Measurements from ENCODE around the gene ANP32A. TPM values are rescaled to one million over a fixed set of nuclear protein-coding genes. Genes with fewer than 3 reads are reported as not detected.

The ANP32A gene
- total and polyA plus RNA-seq, 4 experiments from 2014 or later = 52.7 to 134 (median 99.1) TPM

DNA sequence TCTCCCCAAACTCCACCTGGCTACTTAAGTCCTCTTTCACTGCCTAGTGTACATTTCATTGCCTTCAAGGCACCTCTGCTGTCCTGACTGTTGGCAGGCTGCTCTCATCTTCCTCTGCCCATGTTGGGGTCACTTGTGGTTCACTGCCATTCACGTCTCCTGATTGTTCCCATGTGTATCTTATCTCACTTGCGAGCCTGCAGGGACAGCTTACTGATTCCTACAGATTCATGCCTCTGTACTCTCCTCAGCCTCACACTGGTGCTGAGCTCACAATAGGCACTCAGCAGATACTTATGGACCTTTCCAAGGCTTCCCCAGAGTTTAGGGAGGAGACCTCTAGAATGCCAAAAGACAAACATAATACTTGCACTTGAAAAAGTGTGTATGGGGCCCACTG, 28.8 kb upstream of the ANP32A start:
- H3K36me3 ChIP-seq (ENCODE audit: insufficient read depth, low read length) = no peaks in the 10 kb centered on the region
- Mint-ChIP-seq H3K4me1 (no peaks in the 10 kb centered on the region), H3K36me3 (no peaks in the 10 kb centered on the region), H3K27me3 (peaks cover 18 to 21% of the 10 kb centered on the region in 2 donors), H3K27ac (no peak overlapping the region), H3K9me3 (peaks cover 0 to 2% (median 0%) of the 10 kb centered on the region in 8 donors), H3K4me3 (no peak overlapping the region)
- peaks cover 9% of the 10 kb centered on the region for H3K27me3 ChIP-seq (ENCODE audit: insufficient read depth, low read length)
- DNase-seq = no peak
- ChIA-PET CTCF (ENCODE audit: partially characterized antibody) (no interaction called here), POLR2A (ENCODE audit: partially characterized antibody) (no interaction called here)
- H3K9me3 ChIP-seq (ENCODE audit: control insufficient read depth in 1 of 2, low read length in 2 of 2) = no peaks in the 10 kb centered on the region
- no peak overlapping the region for H3K4me3 ChIP-seq (ENCODE audit: low read length in 2 of 2)
- H3K4me1 ChIP-seq (ENCODE audit: insufficient read depth, low read length) = no peaks in the 10 kb centered on the region
- no peak overlapping the region for H3K27ac ChIP-seq (ENCODE audit: low read depth, low read length)
- intact Hi-C loops (cut with micrococcal nuclease) = no loop called here

DNA sequence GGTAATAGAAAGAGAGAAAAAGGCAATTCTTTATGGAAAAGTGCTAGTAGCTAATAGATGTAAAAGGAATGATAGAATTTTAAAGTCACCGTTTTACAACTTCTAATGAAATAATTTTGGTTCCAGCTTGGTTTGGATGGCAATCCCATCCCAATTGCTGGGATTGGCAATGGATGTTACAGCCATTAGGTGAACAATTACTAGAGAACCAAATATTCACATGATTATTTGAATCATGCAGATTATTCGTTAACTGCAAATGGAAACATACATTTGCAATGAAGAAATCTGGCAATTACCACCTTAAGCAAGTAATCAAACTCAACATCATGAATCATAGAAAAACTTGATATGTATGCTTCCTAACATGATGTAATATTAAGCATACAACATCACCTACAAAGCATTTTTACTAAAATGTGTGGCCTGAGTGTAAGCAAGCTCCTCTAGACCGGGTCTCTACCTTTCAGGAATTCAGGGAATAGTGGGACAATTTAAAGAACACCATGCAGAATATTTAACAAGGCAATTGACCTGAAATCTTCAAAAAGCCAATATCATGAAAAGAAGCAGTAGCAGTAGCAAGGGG, 26.2 kb upstream of the ANP32A start:
- ChIA-PET CTCF (ENCODE audit: partially characterized antibody) (no interaction called here), POLR2A (ENCODE audit: partially characterized antibody) (no interaction called here)
- intact Hi-C loops (cut with micrococcal nuclease) = no loop called here
- Histone ChIP-seq H3K36me3 (ENCODE audit: insufficient read depth, low read length) (no peaks in the 10 kb centered on the region), H3K4me3 (ENCODE audit: low read length in 2 of 2) (no peak overlapping the region), H3K4me1 (ENCODE audit: insufficient read depth, low read length) (peaks cover 8% of the 10 kb centered on the region), H3K9me3 (ENCODE audit: control insufficient read depth in 1 of 2, low read length in 2 of 2) (no peaks in the 10 kb centered on the region), H3K27ac (ENCODE audit: low read depth, low read length) (no peak overlapping the region), H3K27me3 (ENCODE audit: insufficient read depth, low read length) (peaks cover 23% of the 10 kb centered on the region)
- Mint-ChIP-seq H3K27me3 (peaks cover 28 to 37% of the 10 kb centered on the region in 2 donors), H3K4me1 (peaks cover 4 to 9% (median 8%) of the 10 kb centered on the region in 4 donors), H3K4me3 (no peak overlapping the region), H3K36me3 (no peaks in the 10 kb centered on the region), H3K27ac (no peak overlapping the region), H3K9me3 (peaks cover 0 to 2% (median 0%) of the 10 kb centered on the region in 8 donors)
- no peak for DNase-seq

DNA sequence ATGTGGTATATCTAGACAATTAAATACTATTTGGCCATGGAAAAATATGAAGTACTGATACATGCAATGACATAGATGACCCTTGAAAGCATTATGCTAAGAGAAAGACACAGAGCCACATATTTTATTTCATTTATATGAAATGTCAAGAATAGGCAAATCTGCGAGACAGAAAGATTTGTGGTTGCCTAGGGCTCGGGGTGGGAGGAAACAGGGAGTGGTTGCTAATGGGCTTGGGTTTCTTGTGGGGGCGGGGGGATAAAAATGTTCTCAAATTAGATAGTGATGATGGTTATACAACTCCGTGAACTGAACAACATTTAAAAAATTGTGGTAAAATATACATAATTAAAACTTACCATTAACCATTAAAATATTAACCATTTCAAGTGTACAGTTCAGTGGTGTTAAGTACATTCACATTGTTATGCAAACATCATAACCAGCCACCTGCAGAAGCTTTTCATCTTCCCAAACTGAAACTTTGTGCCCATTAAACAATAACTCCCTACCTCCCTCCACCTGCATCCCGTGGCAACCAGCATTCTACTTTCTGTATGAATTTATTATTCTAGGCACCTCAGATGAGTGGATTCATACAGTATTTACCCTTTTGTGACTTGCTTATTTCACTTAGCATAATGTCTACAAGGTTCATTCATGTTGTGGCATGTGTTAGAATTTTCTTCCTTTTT, 24.3 kb upstream of the ANP32A start:
- no peaks in the 10 kb centered on the region for H3K36me3 ChIP-seq (ENCODE audit: insufficient read depth, low read length)
- Mint-ChIP-seq H3K27me3 (peaks cover 34 to 50% of the 10 kb centered on the region in 2 donors), H3K9me3 (peaks cover 0 to 2% (median 0%) of the 10 kb centered on the region in 8 donors), H3K36me3 (no peaks in the 10 kb centered on the region), H3K27ac (no peak overlapping the region), H3K4me1 (peaks cover 4 to 9% (median 8%) of the 10 kb centered on the region in 4 donors), H3K4me3 (no peak overlapping the region)
- H3K9me3 ChIP-seq (ENCODE audit: control insufficient read depth in 1 of 2, low read length in 2 of 2) = no peaks in the 10 kb centered on the region
- H3K4me3 ChIP-seq (ENCODE audit: low read length in 2 of 2) = no peak overlapping the region
- intact Hi-C loops (cut with micrococcal nuclease) = no loop called here
- H3K4me1 ChIP-seq (ENCODE audit: insufficient read depth, low read length) = peaks cover 8% of the 10 kb centered on the region
- ChIA-PET CTCF (ENCODE audit: partially characterized antibody) (no interaction called here), POLR2A (ENCODE audit: partially characterized antibody) (no interaction called here)
- H3K27me3 ChIP-seq (ENCODE audit: insufficient read depth, low read length) = peaks cover 23% of the 10 kb centered on the region
- DNase-seq = no peak
- no peak overlapping the region for H3K27ac ChIP-seq (ENCODE audit: low read depth, low read length)

DNA sequence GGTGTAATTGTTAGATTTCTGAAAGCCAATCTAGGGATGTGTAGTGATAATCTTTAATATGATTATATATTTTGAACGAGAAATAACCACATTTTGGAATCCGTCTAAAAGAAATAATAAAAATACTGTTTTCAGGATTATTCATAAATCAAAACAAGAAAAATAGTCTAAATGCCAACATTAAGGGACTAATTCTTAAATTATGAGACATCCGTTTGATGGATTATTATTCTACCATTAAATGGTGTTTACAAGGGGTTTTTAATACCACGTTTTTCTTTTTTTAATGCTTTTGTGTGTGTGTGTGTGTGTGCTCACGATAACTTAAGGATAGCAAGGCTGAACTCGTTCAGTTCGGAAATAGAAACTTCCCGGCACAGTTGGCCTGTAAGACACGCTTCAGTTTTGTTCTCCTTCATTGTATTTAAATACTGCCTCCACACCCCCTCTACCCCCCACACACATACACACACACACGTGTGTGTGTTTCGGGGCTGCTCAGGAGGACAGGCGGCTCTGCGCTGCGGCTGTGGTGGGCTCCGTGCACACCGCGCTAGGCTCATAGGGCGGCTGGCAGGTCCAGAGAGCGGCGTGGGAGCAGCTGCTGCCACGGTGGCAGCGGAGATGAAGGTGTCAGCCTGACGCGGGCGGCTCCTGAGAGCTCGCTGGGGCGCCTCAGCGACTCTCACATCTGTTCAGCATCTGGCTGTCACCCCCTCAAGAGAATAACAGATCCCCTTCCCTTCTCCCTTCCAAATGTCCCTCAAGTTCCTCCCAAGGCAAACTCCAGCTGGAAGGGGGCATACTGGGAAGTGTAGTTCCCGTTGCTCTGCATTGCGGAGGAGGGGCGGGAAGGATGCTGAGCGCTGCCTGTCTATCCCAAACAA, 23.0 kb upstream of the ANP32A start:
- Histone ChIP-seq H3K9me3 (ENCODE audit: control insufficient read depth in 1 of 2, low read length in 2 of 2) (no peaks in the 10 kb centered on the region), H3K4me1 (ENCODE audit: insufficient read depth, low read length) (peaks cover 8% of the 10 kb centered on the region), H3K27ac (ENCODE audit: low read depth, low read length) (no peak overlapping the region), H3K27me3 (ENCODE audit: insufficient read depth, low read length) (peaks cover 32% of the 10 kb centered on the region), H3K4me3 (ENCODE audit: low read length in 2 of 2) (peak overlapping the region in 1 of 2 donors; percentile 27), H3K36me3 (ENCODE audit: insufficient read depth, low read length) (no peaks in the 10 kb centered on the region)
- peak overlapping the region in 7 of 8 donors; percentile 56 to 83 (median 69) for H3K4me3 Mint-ChIP-seq
- no peak overlapping the region for H3K27ac Mint-ChIP-seq
- H3K36me3 Mint-ChIP-seq = no peaks in the 10 kb centered on the region
- peaks cover 4 to 9% (median 8%) of the 10 kb centered on the region in 4 donors for H3K4me1 Mint-ChIP-seq
- intact Hi-C loops (cut with micrococcal nuclease) = no loop called here
- peaks cover 37 to 50% of the 10 kb centered on the region in 2 donors for H3K27me3 Mint-ChIP-seq
- POLR2A ChIA-PET (ENCODE audit: partially characterized antibody) = no interaction called here
- H3K9me3 Mint-ChIP-seq = peaks cover 0 to 2% (median 0%) of the 10 kb centered on the region in 8 donors
- peak; percentile 18 to 36 (median 26) for DNase-seq
- CTCF ChIA-PET (ENCODE audit: partially characterized antibody) = interaction anchor here (1.2 kb wide), 1 partner anchor 32 kb away, joined by 4 read pairs; no protein-coding TSS in a partner anchor

DNA sequence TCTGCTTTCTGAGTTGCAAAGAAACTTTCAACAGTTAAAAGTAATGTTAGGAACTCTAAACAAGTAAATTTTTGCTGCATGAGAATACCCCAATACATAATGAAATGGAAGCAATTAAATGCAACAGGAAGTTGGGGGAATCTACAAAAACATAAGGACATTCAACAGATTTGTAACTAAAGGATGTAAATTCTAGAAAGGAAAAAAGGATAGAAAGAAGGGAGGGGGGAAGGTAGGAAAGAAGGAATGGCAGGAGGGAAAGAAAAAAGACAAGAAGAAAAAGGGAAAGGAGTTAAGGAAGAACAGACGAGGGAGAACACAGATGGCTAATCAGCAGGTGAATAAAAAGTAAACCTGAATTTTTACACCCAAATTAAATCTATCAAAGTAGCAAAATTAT, 22.3 kb upstream of the ANP32A start:
- intact Hi-C loops (cut with micrococcal nuclease) = no loop called here
- POLR2A ChIA-PET (ENCODE audit: partially characterized antibody) = no interaction called here
- H3K36me3 ChIP-seq (ENCODE audit: insufficient read depth, low read length) = no peaks in the 10 kb centered on the region

DNA sequence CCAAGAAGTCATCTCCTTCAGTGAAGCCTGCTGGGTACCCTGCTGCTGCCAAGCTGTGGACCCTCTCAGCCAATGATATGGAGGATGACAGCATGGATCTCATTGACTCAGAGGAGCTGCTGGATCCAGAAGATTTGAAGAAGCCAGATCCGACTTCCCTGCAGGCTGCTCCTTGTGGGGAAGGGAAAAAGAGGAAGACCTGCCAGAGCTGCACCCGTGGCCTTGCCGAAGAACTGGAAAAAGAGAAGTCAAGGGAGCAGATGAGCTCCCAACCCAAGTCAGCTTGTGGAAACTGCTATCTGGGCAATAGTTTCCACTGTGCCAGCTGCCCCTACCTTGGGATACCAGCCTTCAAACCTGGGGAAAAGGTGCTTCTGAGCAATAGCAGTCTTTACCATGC, 13.7 kb upstream of the ANP32A start:
- Histone ChIP-seq H3K27me3 (ENCODE audit: insufficient read depth, low read length) (peaks cover 8% of the 10 kb centered on the region), H3K4me1 (ENCODE audit: insufficient read depth, low read length) (peaks cover 9% of the 10 kb centered on the region), H3K27ac (ENCODE audit: low read depth, low read length) (no peak overlapping the region), H3K4me3 (ENCODE audit: low read length in 2 of 2) (no peak overlapping the region), H3K36me3 (ENCODE audit: insufficient read depth, low read length) (no peaks in the 10 kb centered on the region), H3K9me3 (ENCODE audit: control insufficient read depth in 1 of 2, low read length in 2 of 2) (no peaks in the 10 kb centered on the region)
- peaks cover 13 to 21% of the 10 kb centered on the region in 2 donors for H3K27me3 Mint-ChIP-seq
- no peak for DNase-seq
- intact Hi-C loops (cut with micrococcal nuclease) = no loop called here
- H3K4me3 Mint-ChIP-seq = no peak overlapping the region
- H3K9me3 Mint-ChIP-seq = peaks cover 2 to 21% (median 15%) of the 10 kb centered on the region in 8 donors
- peaks cover 6 to 10% of the 10 kb centered on the region in 2 donors for H3K36me3 Mint-ChIP-seq
- peak overlapping the region in 1 of 7 donors; percentile 23 for H3K27ac Mint-ChIP-seq
- H3K4me1 Mint-ChIP-seq = peaks cover 7 to 17% (median 10%) of the 10 kb centered on the region in 4 donors
- CTCF ChIA-PET (ENCODE audit: partially characterized antibody) = interaction anchor here (0.9 to 1.1 kb wide), 3 partner anchors 21 to 51 kb away, joined by 3 to 5 read pairs (median 4); no protein-coding TSS in a partner anchor
- POLR2A ChIA-PET (ENCODE audit: partially characterized antibody) = interaction anchor here (1.9 kb wide), 1 partner anchor 17 kb away, joined by 10 read pairs; no protein-coding TSS in a partner anchor

More for the DNA sequence above, 22.3 kb upstream of the ANP32A start:
- H3K9me3 ChIP-seq (ENCODE audit: control insufficient read depth in 1 of 2, low read length in 2 of 2) = no peaks in the 10 kb centered on the region
- peaks cover 33% of the 10 kb centered on the region for H3K27me3 ChIP-seq (ENCODE audit: insufficient read depth, low read length)
- no peak for DNase-seq
- peaks cover 8% of the 10 kb centered on the region for H3K4me1 ChIP-seq (ENCODE audit: insufficient read depth, low read length)
- Mint-ChIP-seq H3K4me3 (peak overlapping the region in 3 of 8 donors; percentile 13 to 46 (median 24)), H3K4me1 (peaks cover 4 to 9% (median 8%) of the 10 kb centered on the region in 4 donors), H3K36me3 (no peaks in the 10 kb centered on the region), H3K27me3 (peaks cover 37 to 50% of the 10 kb centered on the region in 2 donors), H3K9me3 (peaks cover 0 to 2% (median 0%) of the 10 kb centered on the region in 8 donors), H3K27ac (no peak overlapping the region)
- H3K27ac ChIP-seq (ENCODE audit: low read depth, low read length) = no peak overlapping the region
- CTCF ChIA-PET (ENCODE audit: partially characterized antibody) = no interaction called here
- no peak overlapping the region for H3K4me3 ChIP-seq (ENCODE audit: low read length in 2 of 2)
